Tibial nerve (tissue), 4 donors: ENCODE results near the gene LOXL1.

ENCODE experiments used
- CTCF ChIP-seq, 5 experiments: fragments of 200-600 bp in 3 of 5; fragments of 450-650 bp in 2 of 5; sonication (generic) in 3 of 5; IDR thresholded peaks; one replicate each; pipeline ENCODE4 v1.5.1; 2016 to 2019; ENCODE audit warnings: antibody characterized with exemption in 5 of 5, mild to moderate bottlenecking in 3 of 5, moderate library complexity in 2 of 5
- EP300 ChIP-seq, 2 donors: sonication (generic); formaldehyde crosslinking; IDR thresholded peaks; one replicate each; pipeline ENCODE4 v1.6.1; 2017; ENCODE audit warnings: antibody characterized with exemption in 2 of 2, mild to moderate bottlenecking in 1 of 2

- TF ChIP-seq CTCF (IDR thresholded peaks at IDR 0.05): no peak
- no peak for TF ChIP-seq EP300 (IDR thresholded peaks at IDR 0.05)
These were observed 2.8 kb downstream of the LOXL1 start for GRCh38 chr15:73928971-73929627.
